HG02642 (cell line): Measurements from ENCODE around the gene MARCHF5.
"Not testable (repeated sequence)": the region's sequence is repeated elsewhere in the genome, so short reads cannot be mapped to it uniquely, and the experiment has no call there.

ENCODE experiments used
- ATAC-seq: cut with Tn5 transposase; IDR thresholded peaks from one replicate; pipeline ENCODE4 v1.9.1; 2021; ENCODE audit warnings: mild to moderate bottlenecking; ENCODE audit not compliant: unreplicated experiment, poor library complexity

The MARCHF5 gene

GRCh38 chr10:92304061-92304460 lies 13.1 kb downstream of the MARCHF5 start:
- ATAC-seq = no peak

- no peak for ATAC-seq
These were observed 14.4 kb downstream of the MARCHF5 start for GRCh38 chr10:92305133-92306072.

GRCh38 chr10:92309272-92309671 lies 18.3 kb downstream of the MARCHF5 start:
- ATAC-seq = no peak

GRCh38 chr10:92313750-92314149 lies 22.8 kb downstream of the MARCHF5 start:
- ATAC-seq = no peak

- no peak for ATAC-seq
These were observed 25.6 kb downstream of the MARCHF5 start for GRCh38 chr10:92316610-92317009.

GRCh38 chr10:92323079-92323478 lies 32.1 kb downstream of the MARCHF5 start:
- ATAC-seq = no peak

- ATAC-seq = no peak
These were observed 36.8 kb downstream of the MARCHF5 start for GRCh38 chr10:92327445-92328433.

- no peak for ATAC-seq
These were observed 38.0 kb downstream of the MARCHF5 start for GRCh38 chr10:92328993-92329392.

GRCh38 chr10:92329927-92330326 lies 39.0 kb downstream of the MARCHF5 start:
- ATAC-seq = not testable (repeated sequence)

GRCh38 chr10:92342796-92343195 lies 51.8 kb downstream of the MARCHF5 start:
- no peak for ATAC-seq

- ATAC-seq = not testable (repeated sequence)
These were observed 54.6 kb downstream of the MARCHF5 start for GRCh38 chr10:92345575-92345974.

GRCh38 chr10:92347035-92347676 lies 56.2 kb downstream of the MARCHF5 start:
- not testable (repeated sequence) for ATAC-seq

- ATAC-seq = no peak
These were observed 59.4 kb downstream of the MARCHF5 start for GRCh38 chr10:92350411-92350810.

GRCh38 chr10:92354587-92354986 lies 63.6 kb downstream of the MARCHF5 start:
- no peak for ATAC-seq

GRCh38 chr10:92356041-92356440 lies 65.1 kb downstream of the MARCHF5 start:
- no peak for ATAC-seq

GRCh38 chr10:92363498-92363897 lies 72.5 kb downstream of the MARCHF5 start:
- no peak for ATAC-seq

GRCh38 chr10:92366412-92367021 lies 75.5 kb downstream of the MARCHF5 start:
- no peak for ATAC-seq

- ATAC-seq = no peak
These were observed 87.0 kb downstream of the MARCHF5 start for GRCh38 chr10:92377962-92378361.

GRCh38 chr10:92381543-92381954 lies 90.6 kb downstream of the MARCHF5 start:
- no peak for ATAC-seq

- no peak for ATAC-seq
These were observed 91.7 kb downstream of the MARCHF5 start for GRCh38 chr10:92382631-92383030.
